H1 (cell line): Measurements from ENCODE around the gene C19orf47. TPM values are rescaled to one million over a fixed set of nuclear protein-coding genes. Genes with fewer than 3 reads are reported as not detected.

ENCODE experiments used
- CTCF ChIA-PET: fragments of 300-600 bp; sonication (Branson Sonifier 250); formaldehyde crosslinking; loops from one replicate; lab custom pipeline; 2021; ENCODE audit not compliant: partially characterized antibody; lab: Charles Lee
- POLR2A ChIA-PET: fragments of 300-600 bp; sonication (Branson Sonifier 250); formaldehyde crosslinking; loops from one replicate; lab custom pipeline; 2021; ENCODE audit warnings: inconsistent platforms; ENCODE audit not compliant: partially characterized antibody; lab: Charles Lee
- DNase-seq, 2 experiments: peaks; one replicate each; pipeline versions ENCODE4 v3.0.0 to v3.0.0-alpha.2; 2010 to 2022; ENCODE audit warnings: low spot score in 2 of 2, low read depth in 1 of 2, mixed read lengths in 1 of 2
- FAIRE-seq: peaks from 2 replicates; lab custom pipeline; 2011; peaks lifted over from hg19 to GRCh38; lab: Jason Lieb, UNC
- H2AFZ ChIP-seq: 2 replicates; pipeline ENCODE4 v1.8.1; 2012; ENCODE audit warnings: low read length, inconsistent platforms
- H2AK5ac ChIP-seq: 2 replicates; pipeline ENCODE4 v1.6.1; 2013; ENCODE audit warnings: low read depth, low read length
- H2BK120ac ChIP-seq: replicated peaks from 2 replicates; pipeline ENCODE3; 2013; ENCODE audit warnings: low read depth, low read length, inconsistent platforms
- H2BK12ac ChIP-seq: 2 replicates; pipeline ENCODE4 v1.6.1; 2013; ENCODE audit warnings: low read depth, low read length
- H2BK15ac ChIP-seq: 2 replicates; pipeline ENCODE4 v1.6.1; 2013; ENCODE audit warnings: low read length
- H2BK20ac ChIP-seq: 2 replicates; pipeline ENCODE4 v1.6.1; 2013; ENCODE audit warnings: low read length
- H2BK5ac ChIP-seq: 2 replicates; pipeline ENCODE4 v1.6.1; 2013; ENCODE audit warnings: low read depth, low read length
- H3K14ac ChIP-seq: 2 replicates; pipeline ENCODE4 v1.6.1; 2013; ENCODE audit warnings: inconsistent platforms; ENCODE audit not compliant: insufficient read length
- H3K18ac ChIP-seq: 2 replicates; pipeline ENCODE4 v1.6.1; 2013; ENCODE audit warnings: low read length; ENCODE audit errors: extremely low read depth
- H3K23ac ChIP-seq: 2 replicates; pipeline ENCODE4 v1.6.1; 2013; ENCODE audit warnings: inconsistent platforms; ENCODE audit not compliant: insufficient read length
- H3K23me2 ChIP-seq: 2 replicates; pipeline ENCODE4 v1.6.1; 2013; ENCODE audit warnings: low read depth, low read length
- H3K27ac ChIP-seq: 2 replicates; pipeline ENCODE4 v1.6.1; 2011; ENCODE audit warnings: low read depth, low read length, inconsistent platforms
- H3K27me3 ChIP-seq, 4 experiments: replicated peaks in 1 of 4; 1 replicate in 1 of 4; 2 replicates in 3 of 4; pipeline versions ENCODE4 v1.6.1 to v1.8.1; 2011 to 2013; ENCODE audit warnings: low read length in 3 of 4, mild to moderate bottlenecking in 3 of 4, inconsistent platforms in 2 of 4, mixed read lengths in 2 of 4, moderate library complexity in 1 of 4; ENCODE audit not compliant: control insufficient read depth in 3 of 4, insufficient read depth in 3 of 4; ENCODE audit errors: extremely low read depth in 1 of 4
- H3K36me3 ChIP-seq, 4 experiments: 2 replicates each; pipeline versions ENCODE4 v1.6.1 to v1.8.1; 2011 to 2013; ENCODE audit warnings: mild to moderate bottlenecking in 4 of 4, low read length in 3 of 4, moderate library complexity in 2 of 4, control low read depth in 1 of 4, inconsistent platforms in 1 of 4; ENCODE audit not compliant: insufficient read depth in 4 of 4, control insufficient read depth in 2 of 4
- H3K4ac ChIP-seq: replicated peaks from 2 replicates; pipeline ENCODE3; 2013; ENCODE audit warnings: low read length, low read depth, mixed read lengths, inconsistent platforms; ENCODE audit not compliant: insufficient read length
- H3K4me1 ChIP-seq, 4 experiments: replicated peaks in 1 of 4; 1 replicate in 1 of 4; 2 replicates in 3 of 4; pipeline versions ENCODE4 v1.6.1 to v1.8.1; 2011 to 2013; ENCODE audit warnings: low read length in 3 of 4, inconsistent platforms in 2 of 4, mixed read lengths in 1 of 4; ENCODE audit not compliant: insufficient read depth in 4 of 4, control insufficient read depth in 3 of 4
- H3K4me2 ChIP-seq, 2 experiments: 2 replicates each; pipeline versions ENCODE4 v1.6.1 to v1.8.1; 2011 to 2013; ENCODE audit warnings: low read depth in 2 of 2, low read length in 2 of 2, control low read depth in 1 of 2, inconsistent platforms in 1 of 2, mild to moderate bottlenecking in 1 of 2; ENCODE audit not compliant: insufficient read depth in 1 of 2
- H3K4me3 ChIP-seq, 4 experiments: fragments of 200-600, 300-600 bp in 1 of 4; sonication (generic), shearing (Covaris generic), sonication (Bioruptor Twin) in 1 of 4; 2 replicates each; pipeline versions ENCODE4 v1.5.1 to v1.8.1; 2011 to 2016; ENCODE audit warnings: low read length in 4 of 4, low read depth in 3 of 4, control low read depth in 2 of 4, inconsistent platforms in 2 of 4, mild to moderate bottlenecking in 2 of 4, mixed read lengths in 1 of 4, moderate library complexity in 1 of 4; ENCODE audit not compliant: insufficient read depth in 2 of 4; ENCODE audit errors: extremely low read depth in 1 of 4
- H3K56ac ChIP-seq: replicated peaks from 2 replicates; pipeline ENCODE3; 2013; ENCODE audit warnings: low read depth, mild to moderate bottlenecking, mixed read lengths, low read length, inconsistent platforms; ENCODE audit not compliant: insufficient read length
- H3K79me1 ChIP-seq: 2 replicates; pipeline ENCODE4 v1.6.1; 2013; ENCODE audit warnings: low read depth, low read length, control low read depth
- H3K79me2 ChIP-seq, 2 experiments: 2 replicates each; pipeline versions ENCODE4 v1.6.1 to v1.8.1; 2012 to 2013; ENCODE audit warnings: low read length in 2 of 2, mild to moderate bottlenecking in 2 of 2, inconsistent platforms in 1 of 2; ENCODE audit not compliant: insufficient read depth in 2 of 2, control insufficient read depth in 1 of 2
- H3K9ac ChIP-seq, 4 experiments: replicated peaks in 1 of 4; 1 replicate in 1 of 4; 2 replicates in 3 of 4; pipeline versions ENCODE4 v1.6.1 to v1.8.1; 2011 to 2013; ENCODE audit warnings: low read depth in 3 of 4, low read length in 3 of 4, control low read depth in 2 of 4, mild to moderate bottlenecking in 2 of 4, moderate library complexity in 2 of 4, inconsistent platforms in 1 of 4; ENCODE audit errors: extremely low read depth in 1 of 4
- H3K9me3 ChIP-seq, 2 experiments: 2 replicates each; pipeline versions ENCODE4 v1.6.1 to v1.8.1; 2012 to 2013; ENCODE audit warnings: mild to moderate bottlenecking in 2 of 2, moderate library complexity in 2 of 2, control low read depth in 1 of 2, inconsistent platforms in 1 of 2, low read depth in 1 of 2, low read length in 1 of 2, mixed read lengths in 1 of 2; ENCODE audit not compliant: insufficient read depth in 2 of 2
- H4K20me1 ChIP-seq, 2 experiments: replicated peaks in 1 of 2; 2 replicates each; pipeline versions ENCODE3 to v1.8.1; 2011 to 2013; ENCODE audit warnings: inconsistent platforms in 2 of 2, low read length in 2 of 2, mild to moderate bottlenecking in 1 of 2; ENCODE audit not compliant: insufficient read depth in 2 of 2, control insufficient read depth in 1 of 2
- H4K5ac ChIP-seq: 2 replicates; pipeline ENCODE4 v1.6.1; 2013; ENCODE audit warnings: low read length, low read depth, mixed read lengths, inconsistent platforms; ENCODE audit not compliant: insufficient read length
- H4K8ac ChIP-seq: 2 replicates; pipeline ENCODE4 v1.8.0; 2013; ENCODE audit warnings: mild to moderate bottlenecking, moderate library complexity, low read length, inconsistent platforms; ENCODE audit not compliant: insufficient read depth; ENCODE audit errors: extremely low read depth
- H4K91ac ChIP-seq: replicated peaks from 2 replicates; pipeline ENCODE3; 2013; ENCODE audit warnings: low read length, mixed read lengths, inconsistent platforms; ENCODE audit not compliant: insufficient read length
- CBX5 ChIP-seq: fragments of 300-800, 300-1000 bp; sonication (generic); IDR thresholded peaks from 2 replicates; pipeline ENCODE4 v1.7.1; 2016; ENCODE audit warnings: antibody characterized with exemption, low read length, low read depth
- HDAC2 ChIP-seq, 2 experiments: fragments of 300-600 bp in 1 of 2; sonication (generic) in 1 of 2; IDR thresholded peaks; 2 replicates each; pipeline ENCODE4 v1.6.1; 2011 to 2012; ENCODE audit warnings: low read depth in 2 of 2, low read length in 2 of 2, mild to moderate bottlenecking in 2 of 2, moderate library complexity in 2 of 2, borderline replicate concordance in 1 of 2, inconsistent platforms in 1 of 2
- HDAC6 ChIP-seq: IDR thresholded peaks from one replicate; pipeline ENCODE4 v1.7.1; 2012; ENCODE audit warnings: low read depth, mild to moderate bottlenecking, inconsistent platforms, low read length, moderate library complexity
- WGBS, 2 experiments: shearing (Covaris generic) in 1 of 2; methylation state at CpG; one replicate each; pipeline versions ENCODE4 v1.1.6 to v1.1.7; 2013 to 2015; ENCODE audit warnings: low lambda C conversion rate in 2 of 2, mixed read lengths in 2 of 2, inconsistent platforms in 1 of 2, low coverage in 1 of 2, missing lambda C conversion rate in 1 of 2; ENCODE audit not compliant: insufficient replicate concordance in 2 of 2, insufficient coverage in 1 of 2, insufficient read length in 1 of 2; ENCODE audit errors: extremely low coverage in 1 of 2, missing lambda C conversion rate in 1 of 2; 5-methylcytosine and 5-hydroxymethylcytosine counted together
- polyA plus RNA-seq, 7 experiments: library from polyadenylated mRNA; depleted of rRNA in 3 of 7; stranded (reverse) in 5 of 7; unstranded in 2 of 7; fragments of >200 nt in 5 of 7; fragments of 200-250 nt in 2 of 7; gene quantifications; 1 replicate in 5 of 7; 2 replicates in 1 of 7; 4 replicates in 1 of 7; pipeline versions ENCODE4 v1.2.1 to v1.2.3, GENCODE V29; 2011 to 2013; ENCODE audit warnings: missing spikeins in 2 of 7, mixed read lengths in 2 of 7
- total RNA-seq: library from RNA; stranded (reverse); fragmentation: NEBNext Ultra II Directional; extraction: Animal tissue kit (Norgen Biotek cat#: 25700); gene quantifications from 2 replicates; pipeline ENCODE4 v1.2.1, GENCODE V29; 2021

Gene C19orf47
- total and polyA plus RNA-seq, 2 of the 8 experiments (the other 6 are each of a cell fraction or from before 2014, with no cell fraction given), result 17.8 to 27.3 TPM

DNA sequence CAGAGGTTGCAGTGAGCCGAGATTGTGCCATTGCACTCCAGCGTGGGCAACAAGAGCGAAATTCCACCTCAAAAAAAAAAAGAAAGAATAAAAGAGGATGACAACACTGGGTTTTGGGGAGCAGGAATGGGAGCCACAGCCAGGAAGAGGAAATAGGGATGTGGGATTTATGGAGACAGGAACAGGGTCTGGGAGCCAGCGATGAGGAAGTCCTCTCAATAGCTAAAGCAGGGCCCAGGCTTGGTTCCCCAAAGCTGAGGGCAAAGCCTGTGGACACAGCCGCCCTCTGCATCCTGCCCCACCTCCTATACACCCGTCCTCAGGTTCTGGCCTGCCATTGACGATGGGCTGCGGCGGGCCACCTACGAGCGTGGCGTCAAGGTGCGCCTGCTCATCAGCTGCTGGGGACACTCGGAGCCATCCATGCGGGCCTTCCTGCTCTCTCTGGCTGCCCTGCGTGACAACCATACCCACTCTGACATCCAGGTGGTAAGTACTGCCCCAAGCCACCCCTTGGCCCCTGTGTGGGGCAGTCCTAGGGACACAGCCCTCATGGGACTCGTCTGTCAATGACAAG is 28.2 kb upstream of the C19orf47 start:
- no peak overlapping the region for H2BK12ac ChIP-seq
- FAIRE-seq (no peak), DNase-seq (no peak)
- H4K5ac ChIP-seq, result no peak overlapping the region
- H3K4me3 ChIP-seq, result no peak overlapping the region
- no peaks in the 10 kb centered on the region for H3K23me2 ChIP-seq
- H3K9me3 ChIP-seq, result no peaks in the 10 kb centered on the region
- no peaks in the 10 kb centered on the region for H3K27me3 ChIP-seq
- no peak overlapping the region for H2BK120ac ChIP-seq
- H3K4me2 ChIP-seq, result no peak overlapping the region
- H2AK5ac ChIP-seq, result no peak overlapping the region
- no peak overlapping the region for H2BK5ac ChIP-seq
- peaks cover 9 to 38% (median 28%) of the 10 kb centered on the region in 4 experiments for H3K36me3 ChIP-seq
- no peak overlapping the region for H4K91ac ChIP-seq
- ChIA-PET CTCF (interaction anchor here (1.6 kb wide), 1 partner anchor 18 kb away, joined by 5 read pairs; no protein-coding TSS in a partner anchor), POLR2A (interaction anchor here (1.0 kb wide), 1 partner anchor 11 kb away, joined by 4 read pairs; no protein-coding TSS in a partner anchor)
- H3K23ac ChIP-seq, result no peak overlapping the region
- no peak overlapping the region for H3K27ac ChIP-seq
- no peak overlapping the region for H3K4ac ChIP-seq
- WGBS, 2 experiments, result 89% methylated on average over 17 of the region's 17 CpGs; no CpG with 5 or more reads in 1 of the 2 experiments
- no peak overlapping the region for H2AFZ ChIP-seq
- H3K79me2 ChIP-seq, result no peaks in the 10 kb centered on the region
- H2BK20ac ChIP-seq, result no peak overlapping the region
- H3K14ac ChIP-seq, result no peak overlapping the region
- no peak overlapping the region for H4K8ac ChIP-seq
- no peaks in the 10 kb centered on the region for H3K4me1 ChIP-seq
- no peak overlapping the region for H3K9ac ChIP-seq
- no peak for TF ChIP-seq HDAC6
- no peak for TF ChIP-seq CBX5
- TF ChIP-seq HDAC2 (IDR thresholded peaks at IDR 0.05; ENCODE audit: borderline replicate concordance in 1 of 2, low read depth in 2 of 2, low read length in 2 of 2), result no peak
- no peak overlapping the region for H3K56ac ChIP-seq
- no peaks in the 10 kb centered on the region for H3K79me1 ChIP-seq
- peaks cover 0 to 12% of the 10 kb centered on the region in 2 experiments for H4K20me1 ChIP-seq
- H3K18ac ChIP-seq, result no peak overlapping the region
- H2BK15ac ChIP-seq, result no peak overlapping the region
